Kidney tubule cell (primary cell): ENCODE results near the gene PRG3.
"Not testable (repeated sequence)": the region's sequence is repeated elsewhere in the genome, so short reads cannot be mapped to it uniquely, and the experiment has no call there.

Experiments used
- DNase-seq: peaks from one replicate; pipeline ENCODE4 v3.0.0-alpha.2; 2018; ENCODE audit warnings: low spot score

PRG3 gene

DNA sequence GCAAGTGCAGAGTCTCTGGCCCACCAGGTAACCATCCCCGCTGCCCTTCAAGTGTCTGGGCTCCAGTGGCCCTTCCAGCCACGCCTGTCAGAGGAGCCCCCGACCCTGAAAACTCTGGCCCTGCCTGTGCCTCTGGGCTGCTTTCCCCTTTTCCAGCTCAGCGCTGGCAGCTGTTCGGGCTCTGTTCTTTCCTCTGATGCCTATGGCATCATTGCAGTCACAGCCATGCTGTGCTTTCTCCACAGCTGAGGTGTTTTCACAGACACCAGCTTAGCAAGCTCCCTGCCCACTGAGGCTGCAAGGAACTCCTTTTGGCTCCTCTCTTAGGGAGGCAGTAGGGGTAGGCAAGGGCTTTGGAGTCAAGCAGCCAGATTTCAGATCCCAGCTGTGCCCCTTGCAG is 21.6 kb downstream of the PRG3 start:
- DNase-seq: no peak

DNA sequence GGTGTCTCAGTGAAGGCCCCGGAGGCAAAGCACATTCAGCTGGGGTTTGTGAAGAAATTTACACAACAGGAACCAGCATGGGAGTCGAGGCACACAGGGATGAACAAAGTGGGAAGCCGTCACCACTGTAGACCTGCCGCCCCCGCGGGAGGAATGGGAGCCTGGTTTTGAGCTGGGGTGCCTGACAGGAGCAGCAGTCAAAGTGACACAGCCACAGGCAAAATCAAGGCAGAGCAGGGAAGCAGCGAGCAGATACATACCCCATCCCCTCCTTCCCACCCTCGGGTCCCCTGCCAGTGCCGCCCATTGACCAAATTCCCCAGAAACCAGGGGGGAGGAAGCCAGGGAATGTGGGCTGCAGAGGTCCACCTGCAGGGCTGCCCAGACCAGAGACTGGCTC is 22.0 kb downstream of the PRG3 start:
- no peak for DNase-seq

DNA sequence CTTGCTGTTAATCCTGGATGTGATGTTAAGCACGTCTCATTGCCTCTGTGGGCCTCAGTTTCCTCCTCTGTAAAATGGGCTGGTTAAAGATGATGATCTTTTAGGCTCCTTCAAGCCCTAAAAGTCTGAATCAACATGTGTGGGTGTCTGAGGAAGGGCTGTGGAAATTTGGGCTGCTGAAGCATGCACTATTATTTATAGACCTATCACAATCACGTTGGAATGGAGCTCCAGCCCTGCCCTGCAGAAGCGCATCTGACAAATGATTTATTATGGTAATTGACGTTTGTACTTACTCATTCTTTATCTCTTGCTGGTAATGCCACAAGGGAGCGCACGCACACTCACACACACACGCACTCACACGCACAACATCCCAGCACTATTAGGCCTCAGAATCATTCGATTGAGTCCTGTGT is 22.4 kb downstream of the PRG3 start:
- DNase-seq: no peak

DNA sequence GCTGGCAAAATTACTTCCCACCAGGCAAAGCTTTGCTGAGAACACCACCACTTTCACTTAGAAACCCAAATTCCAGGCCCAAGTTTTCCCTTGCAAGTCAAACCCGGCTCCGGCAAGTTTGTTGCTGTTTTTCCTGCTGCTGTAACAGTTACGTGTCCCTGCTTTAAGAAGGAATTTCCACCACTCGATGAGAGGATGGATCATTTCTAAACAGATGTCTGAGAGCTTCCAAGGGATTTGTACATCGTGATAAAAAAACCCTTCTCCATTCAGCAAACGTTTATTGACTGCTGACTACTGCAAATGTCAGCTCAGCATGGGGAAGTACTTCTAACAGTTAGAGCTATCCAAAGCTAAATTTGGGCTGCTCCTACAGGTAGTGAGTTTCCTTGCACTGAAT is 23.1 kb downstream of the PRG3 start:
- DNase-seq: no peak

DNA sequence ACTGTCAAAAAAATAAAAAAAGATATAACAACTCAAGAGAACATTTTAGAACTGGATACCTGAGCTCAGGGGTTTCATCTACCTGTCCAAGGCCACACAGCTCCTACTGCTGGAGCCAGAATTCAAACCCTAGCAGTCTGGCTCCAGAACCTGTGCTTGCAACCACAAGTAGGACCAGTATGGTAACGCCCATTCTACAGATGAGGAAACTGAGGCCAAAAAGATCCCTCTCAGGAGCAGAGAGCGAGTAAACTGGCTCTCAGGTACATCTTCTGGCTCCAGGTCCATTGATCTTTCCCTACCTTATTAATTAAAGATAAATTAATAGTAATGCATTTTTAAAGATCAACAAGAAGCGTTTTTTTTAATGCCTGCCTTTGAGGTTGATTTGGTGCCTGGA is 23.6 kb downstream of the PRG3 start:
- no peak for DNase-seq

DNA sequence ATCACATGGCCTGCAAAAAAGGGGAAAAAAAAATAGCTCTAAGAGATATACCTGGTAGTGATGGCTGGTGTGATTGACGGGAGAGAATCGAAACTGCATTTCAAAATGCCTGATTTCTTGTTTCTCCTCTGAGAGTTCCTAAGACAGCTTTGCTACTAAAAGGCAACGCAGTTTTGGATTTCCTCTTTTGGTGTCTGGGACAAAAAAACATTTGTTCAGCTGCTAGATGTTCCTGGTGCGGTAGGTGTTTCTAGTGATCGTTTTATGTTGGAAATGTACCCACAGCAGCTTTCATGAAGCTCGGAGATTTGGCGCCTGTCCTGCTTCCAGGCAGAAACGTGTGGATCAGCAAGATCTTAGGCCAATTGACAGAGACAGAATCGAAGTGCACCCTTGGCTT is 24.7 kb downstream of the PRG3 start:
- no peak for DNase-seq

DNA sequence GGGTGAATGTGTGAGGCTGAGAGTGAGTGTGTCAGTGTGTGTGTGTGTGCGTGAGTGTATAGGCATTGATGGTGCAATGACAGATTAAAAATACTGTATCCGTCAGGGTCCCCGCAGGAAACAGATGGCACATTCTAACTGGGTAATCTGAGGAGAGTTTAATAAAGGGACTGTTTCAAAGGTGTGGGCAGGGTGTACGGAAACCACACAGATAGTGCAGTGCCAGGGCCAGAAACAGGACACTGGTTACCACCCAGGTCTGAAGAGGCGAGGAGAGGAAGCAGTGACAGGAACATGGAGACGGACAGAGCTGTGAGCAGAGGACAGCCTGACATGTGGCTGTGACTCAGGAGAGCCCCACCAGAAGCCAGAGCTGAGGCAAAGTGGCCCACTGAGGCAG is 26.3 kb downstream of the PRG3 start:
- DNase-seq: no peak

DNA sequence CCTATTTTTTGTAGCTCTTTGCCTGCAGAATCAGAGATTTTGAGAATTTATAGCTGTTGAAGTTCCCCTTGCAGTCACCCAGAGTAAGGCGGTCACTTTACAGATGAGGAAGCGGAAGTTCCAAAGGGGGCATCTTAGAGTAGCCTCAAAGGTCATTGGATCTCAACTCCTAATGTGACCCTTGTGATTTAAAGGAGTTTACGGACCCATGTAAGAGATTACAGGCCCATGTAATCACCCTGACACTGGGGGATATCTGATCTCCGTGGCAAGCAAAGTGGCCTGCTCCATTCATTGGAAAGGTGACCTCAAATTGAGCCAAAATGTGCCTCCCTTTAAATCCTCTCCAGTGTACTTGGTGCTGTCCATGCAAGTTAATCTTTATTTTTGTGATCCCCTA is 27.1 kb downstream of the PRG3 start:
- DNase-seq: no peak

DNA sequence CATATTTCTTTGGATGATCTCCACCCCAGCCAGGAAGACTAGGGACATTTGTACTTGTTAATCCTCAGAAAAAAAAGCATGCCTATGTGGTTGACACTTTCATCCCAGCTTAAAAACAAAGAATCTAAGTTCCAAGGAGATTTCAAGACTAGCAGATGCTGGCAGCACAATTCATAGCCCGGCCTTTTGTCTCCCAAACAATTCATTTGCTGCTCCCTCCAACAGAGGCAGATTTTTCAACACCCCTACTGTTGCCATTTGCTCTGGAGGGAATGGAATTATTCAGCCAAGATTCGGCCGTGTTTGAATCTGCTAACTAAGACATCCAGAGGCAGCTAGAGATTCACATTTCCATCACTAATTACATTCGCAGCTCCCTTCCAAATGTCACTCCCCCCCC is 27.5 kb downstream of the PRG3 start:
- no peak for DNase-seq

DNA sequence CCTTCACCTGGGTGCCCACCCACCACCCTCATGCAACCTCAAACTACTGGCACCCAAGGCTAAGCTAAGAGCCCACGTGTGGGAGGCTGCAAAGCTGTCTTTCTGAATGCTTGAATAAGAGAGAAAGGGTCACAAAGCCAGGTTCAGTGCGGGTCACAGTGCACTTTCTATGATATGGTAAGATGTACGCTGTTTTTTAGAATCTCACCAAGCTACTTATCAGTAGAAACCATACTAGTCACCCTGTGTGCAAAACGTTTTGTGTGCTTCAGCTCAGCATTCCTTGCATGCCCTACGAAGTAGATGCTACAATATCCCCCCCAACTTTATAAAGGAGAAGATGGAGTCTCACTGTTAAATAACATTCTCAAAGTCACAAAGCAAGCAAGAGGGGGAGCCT is 27.9 kb downstream of the PRG3 start:
- no peak for DNase-seq

DNA sequence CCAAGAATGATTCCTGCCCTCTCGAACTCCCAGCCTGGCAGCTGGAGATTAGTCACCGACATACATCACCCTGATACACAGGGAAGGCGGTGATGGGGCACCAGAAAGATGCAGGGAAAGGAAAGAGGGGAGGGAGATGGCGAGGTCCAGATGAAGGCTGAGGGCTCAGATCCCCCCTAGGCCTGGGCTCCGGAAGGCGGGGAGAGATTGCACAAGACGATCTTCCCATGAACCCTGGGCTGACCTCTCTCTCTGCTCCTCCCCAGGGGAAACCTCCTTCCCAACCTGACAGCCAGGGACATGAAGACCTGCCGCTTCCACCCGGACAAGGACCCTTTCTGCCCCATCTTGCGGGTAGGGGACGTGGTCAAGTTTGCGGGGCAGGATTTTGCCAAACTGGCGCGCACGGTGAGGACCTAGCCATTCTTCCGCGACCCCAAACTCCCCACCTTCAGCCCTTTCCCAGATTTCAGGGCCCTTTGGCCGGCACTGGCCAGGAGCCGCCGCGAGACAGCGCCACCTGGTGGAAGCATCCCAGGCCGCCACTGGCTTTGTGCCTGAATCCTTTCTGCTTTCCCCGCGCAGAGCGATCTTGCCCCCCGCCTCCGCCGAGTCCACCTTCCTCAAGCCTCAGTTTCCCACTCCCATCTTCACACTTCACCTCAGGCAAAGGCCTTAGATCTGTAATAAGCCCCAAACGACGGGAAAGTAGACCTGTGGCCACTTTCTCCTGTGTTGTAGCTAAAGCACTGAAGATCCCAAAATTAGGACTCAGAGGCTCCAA is 31.3 kb downstream of the PRG3 start:
- DNase-seq: peak; percentile 51

DNA sequence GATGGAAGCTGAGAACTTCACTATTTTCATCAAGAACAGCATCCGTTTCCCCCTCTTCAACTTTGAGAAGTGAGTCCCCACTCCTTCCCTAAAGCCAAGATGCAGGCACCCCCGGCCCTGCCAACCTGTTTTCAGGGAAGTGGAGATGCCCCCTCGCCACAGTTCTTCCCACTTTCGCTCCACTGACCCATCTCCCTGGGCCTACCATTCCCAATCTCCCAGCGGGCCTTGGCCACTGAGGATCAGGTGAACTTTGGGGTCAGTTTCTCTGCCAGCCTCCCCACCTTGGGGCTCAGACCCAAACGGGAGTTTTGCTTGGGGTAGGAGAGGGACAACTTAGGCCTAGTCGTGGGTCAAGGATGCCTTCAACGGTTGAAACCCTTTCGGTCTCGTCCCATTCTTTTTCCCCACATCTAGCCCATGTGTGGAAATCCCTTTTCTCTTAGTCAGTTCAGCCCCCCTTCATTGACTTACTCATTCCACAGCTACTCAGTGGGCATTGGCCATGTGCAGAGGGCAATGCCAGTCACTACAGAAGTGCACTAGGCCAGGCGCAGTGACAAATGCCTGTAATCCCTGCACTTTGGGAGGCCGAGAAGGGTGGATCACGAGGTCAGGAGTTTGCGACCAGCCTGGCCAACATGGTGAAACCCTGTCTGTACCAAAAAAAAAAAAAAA is 32.2 kb downstream of the PRG3 start:
- peak; percentile 30 for DNase-seq

DNA sequence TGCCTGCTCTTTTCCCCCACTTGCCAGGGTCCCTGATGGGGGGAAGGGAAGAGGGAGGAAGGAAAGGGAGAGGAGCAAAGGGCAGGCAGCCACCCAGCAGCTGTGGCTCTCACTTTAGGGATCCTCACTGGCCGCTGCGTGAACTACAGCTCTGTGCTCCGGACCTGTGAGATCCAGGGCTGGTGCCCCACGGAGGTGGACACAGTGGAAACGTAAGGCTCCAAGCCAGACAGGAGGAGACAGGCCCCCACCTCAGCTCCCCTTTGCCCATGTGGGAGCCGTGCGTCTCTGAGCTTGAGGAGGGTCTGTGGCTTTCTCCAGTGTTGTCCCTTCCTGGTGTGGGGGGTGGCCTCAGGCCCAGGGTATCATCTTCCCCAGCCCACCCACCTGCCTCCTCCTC is 32.9 kb downstream of the PRG3 start:
- DNase-seq: no peak

DNA sequence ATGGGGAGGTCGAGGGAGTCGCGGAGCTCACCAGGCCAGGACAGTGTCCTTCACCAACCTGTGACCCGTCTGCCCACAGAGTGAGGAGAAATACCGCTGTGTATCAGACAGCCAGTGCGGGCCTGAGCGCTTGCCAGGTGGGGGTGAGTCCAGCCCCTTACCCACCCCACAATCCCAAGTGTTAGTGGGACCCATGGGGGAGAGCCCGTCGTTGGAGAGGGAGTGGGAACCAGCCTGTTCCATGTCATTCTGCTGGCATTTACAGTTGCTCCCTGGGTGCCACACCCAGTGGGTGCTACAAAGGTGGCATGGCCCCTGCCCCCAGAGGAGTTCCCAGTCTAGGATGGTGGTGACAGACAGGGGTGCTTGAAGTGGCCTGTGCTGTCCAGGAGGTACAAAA is 33.6 kb downstream of the PRG3 start:
- DNase-seq: no peak

DNA sequence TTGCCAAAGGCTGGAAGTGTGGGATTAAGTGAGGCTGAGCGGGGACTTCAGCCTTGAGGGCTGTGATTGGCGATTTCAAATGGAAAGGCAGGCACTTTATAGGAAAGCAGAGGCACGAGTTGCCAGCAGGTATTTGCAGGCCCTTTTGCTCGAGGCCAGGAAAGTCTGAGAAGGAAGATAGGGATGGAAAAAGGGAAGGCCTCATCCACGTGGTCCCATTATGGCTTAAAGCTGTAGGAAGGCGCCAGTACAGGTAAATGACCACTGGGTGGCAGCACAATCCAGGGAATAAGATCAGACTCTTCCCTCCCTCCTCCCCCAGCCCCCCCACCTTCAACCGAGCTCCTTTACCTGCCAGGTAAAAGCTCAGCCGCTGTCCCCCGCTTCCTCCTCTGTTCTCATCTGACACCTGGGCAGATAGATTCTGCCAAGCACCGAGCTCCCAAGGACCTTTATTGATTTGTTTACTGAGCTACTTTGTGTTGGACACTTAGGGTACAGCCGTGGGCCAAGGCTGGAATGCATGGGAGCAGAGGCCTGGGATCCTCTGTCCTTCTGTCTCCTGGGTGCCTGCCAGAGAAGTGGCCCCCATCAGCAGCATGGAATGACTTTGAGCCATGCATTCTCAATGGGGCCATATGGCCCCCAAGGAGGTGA is 35.3 kb downstream of the PRG3 start:
- DNase-seq: peak; percentile 68

DNA sequence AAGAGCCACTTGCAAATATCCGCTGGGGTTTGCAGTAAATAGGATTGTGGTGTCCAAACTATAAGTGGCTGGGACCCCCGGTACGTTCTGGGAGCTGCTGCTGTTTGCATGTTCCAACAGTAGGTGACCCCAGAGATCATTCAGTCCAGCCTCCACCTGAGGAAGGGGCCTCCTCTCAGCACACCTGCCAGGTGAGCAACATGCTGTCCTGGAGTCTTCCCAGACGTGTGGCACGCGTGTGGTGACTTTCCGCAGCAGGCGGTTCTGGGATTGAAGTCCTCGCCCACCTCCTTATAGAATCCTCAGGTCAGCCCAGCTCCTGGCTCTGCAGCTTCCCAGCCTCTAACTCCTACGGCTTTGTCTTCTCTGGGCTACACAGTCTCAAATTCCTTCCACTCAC is 36.1 kb downstream of the PRG3 start:
- DNase-seq: no peak

DNA sequence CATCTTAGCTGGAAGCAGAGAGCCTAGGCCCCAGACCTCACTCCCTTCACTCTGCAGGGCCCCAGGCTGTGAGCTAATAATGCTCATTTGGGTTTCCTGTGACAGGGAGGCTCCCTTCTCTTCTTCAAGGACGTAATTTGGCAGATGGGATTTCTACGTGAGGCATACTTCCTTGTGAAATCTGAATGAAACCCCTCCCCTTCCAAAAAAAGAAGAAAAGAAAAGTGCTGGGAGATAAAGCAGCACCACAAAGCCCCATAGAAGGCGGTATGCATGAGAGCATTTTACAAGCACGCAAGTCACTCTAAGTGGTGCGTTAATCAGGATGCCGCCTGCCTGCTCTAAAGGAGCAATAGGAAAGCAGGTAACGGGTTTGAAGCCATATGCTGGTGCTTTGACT is 37.1 kb downstream of the PRG3 start:
- no peak for DNase-seq

DNA sequence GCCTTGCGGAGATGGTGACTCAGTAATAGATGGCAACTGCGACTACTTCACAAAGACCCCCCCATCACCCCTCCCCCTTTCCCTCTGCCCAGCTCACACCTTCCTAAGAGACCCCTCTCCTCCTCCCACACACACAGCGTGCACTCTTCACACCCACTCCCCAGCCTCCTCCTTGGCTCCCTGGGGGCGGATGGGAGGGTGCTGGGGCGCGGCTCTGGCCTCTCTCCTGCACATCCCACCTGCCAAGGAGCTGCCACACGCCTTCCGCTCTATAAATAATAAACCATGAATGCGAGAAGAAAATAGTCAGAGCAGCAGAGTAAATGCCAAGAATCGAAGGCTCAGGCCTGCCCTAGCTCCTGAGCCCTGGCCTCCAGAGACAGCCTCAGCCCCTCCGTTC is 38.2 kb downstream of the PRG3 start:
- no peak for DNase-seq

DNA sequence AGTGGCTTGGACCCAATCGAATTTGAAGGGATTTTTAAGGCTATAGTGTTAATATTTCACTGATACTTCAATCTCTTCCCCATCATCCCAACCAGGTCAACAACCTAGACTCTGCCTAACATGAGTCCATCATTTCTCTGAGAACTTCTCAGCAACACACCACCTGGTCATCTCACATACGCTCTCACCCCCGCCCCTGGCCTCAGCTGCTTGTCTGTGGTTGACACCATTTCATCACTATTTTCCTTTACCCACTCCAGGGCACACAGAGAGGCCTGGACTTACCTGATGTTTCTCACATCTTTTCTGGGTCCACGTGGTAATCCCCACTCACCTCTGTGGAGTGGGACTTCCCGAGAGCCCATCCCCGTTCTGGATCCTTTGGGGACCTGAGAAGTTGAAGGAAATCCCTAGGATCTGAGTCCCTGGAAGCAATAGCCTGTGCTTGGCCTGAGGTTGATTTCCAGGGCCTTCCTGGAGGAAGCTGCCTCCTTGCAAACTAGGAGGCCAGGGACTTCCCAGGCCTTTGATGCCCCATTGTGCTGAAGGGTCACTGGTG is 39.6 kb downstream of the PRG3 start:
- no peak for DNase-seq

DNA sequence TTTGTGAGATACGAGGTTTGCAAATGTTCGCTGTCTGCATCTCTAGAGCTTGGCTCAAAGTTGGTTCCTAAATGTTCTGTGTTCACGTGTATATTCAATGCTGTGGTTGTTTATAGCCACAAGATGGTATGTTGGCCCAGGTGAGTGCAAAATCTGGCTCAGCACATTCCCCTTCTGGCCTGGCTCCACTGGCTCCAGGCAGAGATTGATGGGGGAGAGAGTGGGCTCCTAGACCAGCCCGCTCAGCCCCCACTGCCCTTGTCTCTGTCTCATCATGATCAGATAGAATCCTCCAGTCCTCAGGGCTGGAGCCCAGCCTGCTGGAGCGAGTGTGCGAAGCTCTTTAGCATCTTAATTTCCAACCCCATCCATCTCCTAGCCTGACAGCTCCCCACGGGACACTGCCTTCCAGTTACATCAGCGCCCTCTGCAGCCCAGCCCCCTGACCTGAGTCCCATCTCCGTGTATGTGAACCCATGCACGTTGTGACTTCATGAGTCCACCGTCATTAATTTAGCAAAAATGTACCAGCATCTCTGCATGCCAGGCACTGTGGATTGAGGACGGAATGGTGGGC is 40.8 kb downstream of the PRG3 start:
- peak; percentile 36 for DNase-seq

DNA sequence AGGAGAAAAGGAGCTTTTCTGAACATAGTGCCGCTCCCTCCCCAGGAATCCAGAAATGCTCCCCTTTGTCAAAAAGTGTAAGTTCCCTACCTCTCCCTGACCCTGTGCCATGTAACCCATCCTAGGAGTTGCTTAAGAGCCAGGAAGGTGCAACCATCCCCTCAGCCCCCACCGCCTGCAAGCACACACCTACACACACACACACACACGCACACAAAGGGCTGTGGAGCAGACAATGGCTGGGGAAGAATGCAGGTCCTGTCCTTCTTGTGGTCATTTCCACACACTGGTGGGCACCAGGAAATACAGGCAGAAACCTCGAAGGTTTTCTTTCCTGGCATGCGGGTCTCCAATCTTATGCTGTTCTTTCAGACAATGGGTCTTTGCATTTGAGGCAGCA is 41.6 kb downstream of the PRG3 start:
- DNase-seq: no peak

DNA sequence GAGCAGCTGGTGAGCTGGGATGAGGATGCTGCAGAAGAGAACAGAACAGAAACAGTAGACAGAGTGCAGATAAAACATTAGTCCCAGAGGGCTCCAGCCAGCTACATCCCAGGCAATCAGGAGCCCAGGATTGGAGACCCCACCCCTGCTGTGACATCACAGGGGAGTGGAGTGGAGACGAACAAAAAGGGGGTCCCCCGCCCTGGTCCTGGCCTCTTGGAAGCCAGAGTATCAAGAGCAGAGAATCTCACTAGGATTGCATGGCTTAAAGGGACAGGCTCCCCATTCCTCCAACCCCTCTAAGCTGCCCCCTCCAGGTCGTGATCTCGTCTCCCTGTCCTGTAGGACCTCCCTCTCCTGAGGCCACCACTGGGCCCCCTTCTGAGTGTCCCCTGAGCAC is 42.8 kb downstream of the PRG3 start, which contains the start of gene P2RX3:
Gene P2RX3 (plus strand): TSS at position 211 of the 400 bp plus-strand sequence. CDS start 199 bp downstream, outside the sequence.
- DNase-seq: no peak

DNA sequence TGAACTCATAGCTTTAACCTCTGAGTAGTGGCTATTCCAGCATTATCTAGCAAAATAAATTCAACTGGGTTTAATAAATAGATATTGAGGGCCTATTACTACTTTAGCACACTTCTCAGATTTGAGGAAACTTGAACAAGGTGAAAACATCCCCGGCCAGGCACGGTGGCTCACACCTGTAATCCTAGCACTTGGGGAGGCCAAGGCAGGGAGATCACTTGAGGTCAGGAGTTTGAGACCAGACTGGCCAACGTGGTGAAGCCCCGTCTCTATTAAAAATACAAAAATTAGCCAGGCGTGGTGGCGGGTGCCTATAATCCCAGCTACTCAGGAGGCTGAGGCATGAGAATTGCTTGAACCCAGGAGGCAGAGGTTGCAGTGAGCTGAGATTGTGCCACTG is 44.1 kb downstream of the PRG3 start:
- DNase-seq: not testable (repeated sequence)
